ENCODE measurements around the gene DLX6.

DLX6 gene

GRCh38 chr7:96996111-96996957 is 9.0 kb upstream of the DLX6 start:
- DNase-seq: no peak

DNA sequence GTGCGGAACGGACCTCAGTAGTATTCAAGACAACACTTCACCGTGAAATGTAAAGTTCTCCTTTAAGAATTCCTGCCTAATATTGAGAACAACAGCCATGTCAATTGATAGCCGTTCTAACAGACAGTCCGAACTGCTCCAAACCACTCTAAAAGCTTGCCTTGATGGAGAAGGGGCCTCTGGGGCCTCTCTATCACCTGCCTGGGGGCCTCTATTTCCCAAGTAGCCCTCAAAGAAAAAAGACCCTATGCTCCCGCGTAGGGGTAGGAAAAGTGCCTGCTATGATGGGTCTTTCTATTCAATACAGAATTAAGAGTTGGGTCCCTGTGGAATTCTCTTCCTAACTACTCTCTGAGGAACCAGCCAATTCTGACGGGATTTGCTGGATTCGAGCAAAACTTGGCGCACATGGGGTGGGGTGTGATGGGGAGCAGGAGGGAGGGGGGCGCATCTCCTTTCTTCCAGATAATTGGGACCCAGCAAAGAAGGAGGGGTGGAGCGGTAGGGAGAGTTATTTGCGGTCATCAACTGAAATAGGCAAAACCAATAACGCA is 8.3 kb upstream of the DLX6 start:
- DNase-seq: no peak

DNA sequence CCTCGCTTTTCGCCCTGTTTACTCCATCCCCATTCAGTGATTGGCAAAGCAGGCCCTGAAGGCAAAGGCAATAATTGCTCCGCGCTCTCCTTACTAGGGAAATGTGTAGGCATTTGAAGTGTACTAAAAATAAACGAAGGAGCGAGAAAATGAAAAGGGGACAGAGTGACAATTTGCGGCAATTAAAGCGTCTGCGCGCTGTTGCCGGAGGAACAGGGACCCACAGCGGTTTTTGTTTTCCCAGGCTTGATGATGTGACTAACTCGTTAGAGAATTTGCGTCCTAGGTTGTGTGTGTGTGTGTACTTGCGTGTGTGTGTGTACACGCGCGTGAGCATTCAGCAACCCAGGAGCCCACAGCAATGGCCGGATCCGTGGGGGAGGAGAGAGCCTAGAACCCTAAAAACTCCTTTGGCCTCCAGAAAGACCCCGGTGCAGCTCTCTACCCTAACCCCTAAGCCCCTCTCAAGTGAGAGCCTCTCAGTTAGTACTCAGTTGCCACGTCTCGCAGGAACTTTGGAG is 7.8 kb upstream of the DLX6 start:
- no peak for DNase-seq

- no peak for DNase-seq
Observed at GRCh38 chr7:96998333-96998732, 7.0 kb upstream of the DLX6 start.

DNA sequence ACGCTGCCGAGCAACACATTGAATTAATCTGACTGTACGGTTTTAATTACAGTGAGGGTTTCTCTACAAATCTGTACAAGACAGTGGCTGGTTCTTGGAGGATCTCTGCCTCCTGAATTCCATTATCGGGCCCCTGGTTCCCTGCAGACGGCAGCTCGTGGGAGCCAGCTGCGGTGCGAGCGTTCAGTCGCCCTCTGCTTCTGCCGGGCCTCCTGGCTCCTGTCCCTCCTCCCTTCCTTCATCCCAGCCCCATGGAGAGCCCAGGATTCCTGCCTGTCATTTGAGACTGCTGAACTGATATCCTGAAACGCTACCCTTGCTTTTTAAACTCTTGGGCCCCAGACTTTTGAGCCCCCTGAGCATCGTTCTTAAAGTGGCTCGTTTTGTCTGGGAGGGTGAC is 6.6 kb upstream of the DLX6 start:
- DNase-seq: no peak

DNA sequence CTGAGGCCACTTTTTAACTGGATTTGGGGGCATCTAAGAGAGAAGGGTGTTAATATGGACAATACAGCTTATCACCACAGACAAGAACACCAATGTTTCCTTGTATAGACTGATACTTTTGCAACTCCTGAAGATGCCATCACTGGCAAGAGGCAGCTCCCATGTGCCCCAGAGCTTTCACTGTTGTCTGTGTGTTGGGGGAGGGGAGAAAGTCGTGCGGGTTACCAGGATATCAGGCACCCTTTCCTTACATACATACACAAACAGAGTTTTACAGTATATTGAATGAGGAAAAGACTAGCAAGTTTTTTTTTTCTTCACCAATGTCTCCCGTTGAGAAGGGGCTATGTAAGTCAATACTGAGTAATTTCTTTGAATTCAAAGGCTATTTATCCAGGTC is 4.1 kb upstream of the DLX6 start:
- no peak for DNase-seq

DNA sequence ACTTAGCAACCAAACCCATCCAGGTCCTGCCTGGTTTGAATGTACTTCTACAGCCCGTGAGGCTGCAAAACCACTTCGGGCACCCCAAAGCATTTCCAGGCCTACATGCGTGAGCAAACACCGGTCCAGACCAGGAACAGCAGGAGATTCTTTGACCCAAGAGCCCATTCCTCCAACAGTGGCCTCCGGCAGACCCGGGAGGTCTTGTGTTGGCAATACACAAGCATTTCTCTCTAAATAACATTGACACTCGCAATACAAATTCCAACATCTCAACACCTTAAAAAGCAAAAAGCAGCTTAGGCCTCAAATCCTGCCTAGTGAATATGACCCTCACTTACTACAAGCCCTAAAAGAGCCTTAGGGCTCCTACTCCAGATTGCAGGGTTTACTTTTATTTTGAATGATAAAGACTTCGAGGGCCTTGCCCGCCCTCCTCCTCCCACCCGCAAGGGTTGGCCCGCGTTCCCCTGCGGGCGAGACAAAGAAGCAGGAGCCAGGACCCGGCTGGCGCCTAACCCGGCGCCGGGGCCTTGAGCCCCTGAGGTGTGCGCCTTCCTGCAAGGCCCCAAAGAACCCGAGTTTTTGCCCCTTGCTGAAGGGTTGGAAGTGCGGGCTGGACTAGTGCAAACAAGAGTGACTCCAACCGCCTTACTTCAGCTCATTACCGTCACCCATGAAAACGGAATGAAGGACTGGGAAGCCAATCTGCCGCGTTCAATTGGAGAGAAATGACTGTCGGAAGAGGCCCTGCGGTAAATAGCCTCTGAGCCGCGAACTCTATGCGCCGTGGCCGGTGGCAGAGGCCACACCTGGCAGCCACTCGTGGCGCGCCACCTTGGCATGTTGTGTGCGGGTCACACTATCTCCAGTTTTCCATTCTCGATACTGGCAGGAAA is 3.4 kb upstream of the DLX6 start:
- no peak for DNase-seq

DNA sequence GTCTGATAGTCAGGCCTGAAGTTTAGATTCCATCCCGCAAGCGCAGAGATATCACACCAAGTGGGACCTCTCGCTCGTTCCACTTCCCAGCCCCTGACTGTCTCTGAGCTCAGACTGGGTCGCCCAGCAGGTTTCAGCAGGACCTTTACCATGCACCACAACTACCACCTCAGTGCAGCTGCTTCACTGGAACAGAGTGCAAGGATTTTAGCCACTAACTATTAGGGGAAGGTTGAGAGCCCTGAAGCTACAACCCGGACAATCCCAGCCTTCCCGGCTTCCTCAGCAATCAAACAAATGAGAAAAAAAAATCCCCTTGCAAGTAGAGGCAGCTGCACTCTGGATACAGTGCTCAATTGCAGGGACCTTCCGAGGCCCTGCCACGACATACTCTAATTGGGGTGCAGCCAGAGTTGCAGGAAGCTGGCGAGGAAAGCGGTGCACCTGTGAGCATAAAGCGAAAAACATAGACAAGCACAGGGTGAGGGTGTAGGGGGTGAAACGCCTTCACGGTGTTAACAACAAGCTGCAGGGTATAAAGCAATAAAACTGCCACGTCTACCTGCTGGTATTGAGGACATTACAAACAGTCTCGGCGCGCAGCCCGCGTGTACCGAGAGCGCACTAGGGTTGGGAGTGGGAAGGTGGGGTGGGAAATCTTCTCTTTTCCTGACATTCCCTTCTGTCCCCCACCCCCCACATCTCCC is 2.6 kb upstream of the DLX6 start:
- no peak for DNase-seq

GRCh38 chr7:97003262-97004246 is 1.8 kb upstream of the DLX6 start:
- DNase-seq: no peak

DNA sequence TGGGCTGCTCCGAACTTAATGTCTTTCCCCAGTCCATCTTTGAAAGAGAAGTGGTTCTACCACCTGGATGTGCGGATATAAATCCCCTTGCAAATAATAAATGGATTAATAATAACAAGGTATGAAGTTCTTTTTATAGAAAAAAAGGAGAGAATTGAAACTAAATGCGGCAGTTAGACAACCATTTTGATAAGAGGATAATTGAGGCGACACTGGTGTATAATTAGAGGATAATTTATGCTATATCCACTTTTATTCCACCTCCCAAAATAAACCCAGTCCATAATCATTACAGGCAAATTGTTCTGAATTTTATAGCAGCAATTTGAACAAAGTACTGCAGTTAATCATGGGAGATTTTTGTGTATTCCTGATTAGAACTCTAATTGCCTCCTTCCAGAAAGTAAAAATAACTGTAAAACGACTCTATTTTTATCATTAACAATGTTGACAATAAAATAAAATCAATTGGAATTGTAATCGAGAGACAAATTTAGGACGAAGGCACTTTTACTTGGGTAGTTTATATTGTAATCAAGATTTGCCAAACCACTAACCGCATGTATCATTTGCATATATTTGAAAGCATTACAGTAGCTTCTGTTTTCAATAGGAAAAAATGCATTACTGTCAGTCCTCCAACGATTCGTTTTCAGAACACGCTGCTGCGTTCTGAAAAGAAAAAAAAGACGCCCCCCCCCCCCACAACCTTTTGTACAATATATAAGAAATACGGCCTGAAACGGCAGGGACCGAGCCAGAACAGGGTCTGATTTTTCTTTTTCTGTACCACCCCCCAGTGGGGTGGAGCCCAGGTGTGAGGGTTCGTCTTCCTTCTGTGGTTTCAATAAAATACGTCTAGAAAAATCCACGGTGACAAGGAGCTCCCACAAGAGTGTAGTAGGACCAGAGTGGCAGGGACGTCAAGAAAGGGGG is 838 bp upstream of the DLX6 start:
- no peak for DNase-seq

DNA sequence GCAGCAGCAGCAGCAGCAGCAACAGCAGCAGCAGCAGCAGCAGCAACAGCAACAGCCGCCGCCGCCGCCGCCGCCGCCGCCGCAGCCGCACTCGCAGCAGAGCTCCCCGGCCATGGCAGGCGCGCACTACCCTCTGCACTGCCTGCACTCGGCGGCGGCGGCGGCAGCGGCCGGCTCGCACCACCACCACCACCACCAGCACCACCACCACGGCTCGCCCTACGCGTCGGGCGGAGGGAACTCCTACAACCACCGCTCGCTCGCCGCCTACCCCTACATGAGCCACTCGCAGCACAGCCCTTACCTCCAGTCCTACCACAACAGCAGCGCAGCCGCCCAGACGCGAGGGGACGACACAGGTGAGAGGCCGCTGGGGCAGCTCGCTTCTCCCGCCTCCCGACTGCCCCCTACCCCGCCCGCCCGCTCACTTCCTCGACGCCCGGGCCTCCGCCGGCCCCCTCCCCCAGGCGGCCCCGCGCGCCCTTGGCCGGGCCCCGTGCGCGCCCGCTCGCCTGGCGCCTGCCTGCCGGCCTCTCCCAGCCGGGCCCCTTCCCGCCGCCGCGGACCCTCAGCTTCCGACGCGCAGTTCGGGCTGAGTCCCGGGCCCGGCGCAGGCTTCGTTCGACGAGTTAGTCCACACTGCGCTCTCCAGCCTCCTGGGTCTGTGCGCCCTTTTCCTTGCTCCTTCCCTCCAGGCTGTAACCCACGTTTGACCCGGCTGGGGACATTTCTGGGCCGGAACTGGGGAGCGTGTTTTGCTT is 882 bp downstream of the DLX6 start:
- no peak for DNase-seq

DNA sequence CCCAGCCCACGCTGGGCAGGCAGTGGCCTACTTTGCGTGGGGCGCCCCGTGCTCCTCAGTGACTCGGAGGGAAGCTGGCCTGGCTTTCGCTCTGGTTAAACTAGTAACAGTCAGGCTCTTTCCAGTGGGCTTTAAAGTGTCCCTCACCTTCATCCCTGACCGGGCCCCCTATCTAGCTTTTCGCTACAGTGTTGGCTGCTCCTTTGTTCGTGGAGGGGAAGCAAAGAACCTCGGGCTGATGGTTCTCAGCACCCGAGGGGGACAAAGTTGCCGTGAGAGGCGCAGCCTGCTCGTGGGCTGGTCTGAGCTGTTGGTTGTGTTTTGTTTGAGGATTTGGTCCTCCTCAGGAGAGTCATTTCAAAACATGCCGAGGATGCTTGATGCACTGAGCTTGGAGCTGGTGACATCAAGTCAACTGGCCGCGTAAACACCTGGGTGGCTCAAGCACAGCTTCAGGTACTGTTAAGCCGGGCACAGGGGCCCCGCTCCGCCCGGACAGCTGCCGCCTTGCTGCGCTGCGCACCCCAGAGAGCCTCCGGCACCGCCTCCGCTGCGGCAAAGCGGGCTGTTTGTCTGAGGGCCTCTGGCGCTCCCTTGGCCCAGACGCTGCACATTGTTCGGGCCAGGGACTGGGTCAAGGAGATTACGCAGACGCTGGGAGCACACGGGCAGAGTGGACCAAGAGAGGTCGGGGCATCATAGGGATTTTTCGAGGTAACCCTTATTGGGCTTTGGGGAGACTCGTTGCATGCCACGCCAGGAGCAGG is 1.6 kb downstream of the DLX6 start:
- no peak for DNase-seq

GRCh38 chr7:97007583-97007861 is 2.2 kb downstream of the DLX6 start:
- DNase-seq: no peak

GRCh38 chr7:97008275-97008917 is 3.0 kb downstream of the DLX6 start:
- no peak for DNase-seq

GRCh38 chr7:97009753-97010732 is 4.7 kb downstream of the DLX6 start:
- DNase-seq: no peak

DNA sequence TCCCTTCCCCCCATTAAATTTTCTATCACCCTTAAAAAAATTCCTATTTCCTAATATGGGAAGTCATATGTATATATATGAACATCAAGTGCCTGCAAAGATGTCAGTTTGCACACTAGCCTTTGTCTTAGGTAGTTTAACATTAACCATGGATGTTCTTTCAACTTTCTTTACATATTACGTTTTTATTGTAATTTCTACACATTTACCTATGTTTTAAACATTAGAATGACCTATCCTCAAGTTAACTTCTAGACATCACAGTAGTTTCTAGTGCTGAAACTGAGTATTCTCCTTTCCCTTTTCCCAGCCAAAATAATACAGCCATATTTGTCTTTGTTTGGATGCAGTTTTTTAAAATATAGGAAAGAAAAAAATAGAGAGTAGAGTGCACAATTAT is 5.8 kb downstream of the DLX6 start:
- DNase-seq: no peak
